SK-N-SH (cell line): ENCODE data around the gene SRBD1. TPM values are rescaled to one million over a fixed set of nuclear protein-coding genes. Genes with fewer than 3 reads are reported as not detected.

ENCODE experiments used
- CTCF ChIA-PET: fragments of 300-600, 350-600 bp; formaldehyde crosslinking; extraction: SDS; loops from one replicate; lab custom pipeline; 2021; lab: Yijun Ruan, JAX
- POLR2A ChIA-PET: fragments of 350-600 bp; sonication (Branson Sonifier 250); formaldehyde crosslinking; extraction: SDS; loops from one replicate; lab custom pipeline; 2020; ENCODE audit warnings: antibody characterized with exemption, inconsistent platforms; lab: Yijun Ruan, JAX
- DNase-seq: peaks from one replicate; pipeline ENCODE4 v3.0.0; 2012
- H2AFZ ChIP-seq: fragments of 200-600 bp; sonication (generic); 2 replicates; pipeline ENCODE4 v1.8.1; 2016; ENCODE audit warnings: antibody characterized with exemption, mild to moderate bottlenecking, low read depth
- H3F3A ChIP-seq: fragments of 200-600 bp; sonication (generic); replicated peaks from 2 replicates; pipeline ENCODE3; 2016; ENCODE audit warnings: antibody characterized with exemption, mild to moderate bottlenecking; ENCODE audit not compliant: insufficient read depth
- H3K27ac ChIP-seq, 2 experiments: fragments of 200-500 bp in 1 of 2; fragments of 200-600 bp in 1 of 2; sonication (Bioruptor generic) in 1 of 2; sonication (generic), shearing (Covaris generic) in 1 of 2; 2 replicates each; pipeline versions ENCODE4 v1.5.1 to v1.6.1; 2014 to 2016; ENCODE audit warnings: low read depth in 2 of 2, inconsistent platforms in 1 of 2, low read length in 1 of 2, mild to moderate bottlenecking in 1 of 2, mixed read lengths in 1 of 2
- H3K27me3 ChIP-seq: fragments of 200-600 bp; sonication (generic), shearing (Covaris generic); 2 replicates; pipeline ENCODE4 v1.6.1; 2016; ENCODE audit warnings: mixed run types; ENCODE audit not compliant: insufficient read depth
- H3K36me3 ChIP-seq, 2 experiments: fragments of 200-500 bp in 1 of 2; fragments of 200-600 bp in 1 of 2; sonication (Bioruptor generic) in 1 of 2; sonication (generic) in 1 of 2; replicated peaks in 1 of 2; 2 replicates each; pipeline versions ENCODE3 to v1.5.1; 2014 to 2016; ENCODE audit warnings: low read length in 1 of 2, mild to moderate bottlenecking in 1 of 2; ENCODE audit not compliant: insufficient read depth in 2 of 2, control insufficient read depth in 1 of 2
- H3K4me1 ChIP-seq, 2 experiments: fragments of 200-500 bp in 1 of 2; fragments of 200-600 bp in 1 of 2; sonication (Bioruptor generic) in 1 of 2; sonication (generic), shearing (Covaris generic) in 1 of 2; 2 replicates each; pipeline versions ENCODE4 v1.5.1 to v1.6.1; 2014 to 2016; ENCODE audit warnings: low read depth in 1 of 2, low read length in 1 of 2, mixed run types in 1 of 2; ENCODE audit not compliant: insufficient read depth in 2 of 2, control insufficient read depth in 1 of 2
- H3K4me2 ChIP-seq: fragments of 200-600 bp; sonication (generic), shearing (Covaris generic); 2 replicates; pipeline ENCODE4 v1.6.1; 2017; ENCODE audit warnings: mixed run types
- H3K4me3 ChIP-seq, 2 experiments: fragments of 200-500 bp in 1 of 2; fragments of 200-600 bp in 1 of 2; sonication (Bioruptor generic) in 1 of 2; sonication (generic), shearing (Covaris generic) in 1 of 2; 2 replicates each; pipeline versions ENCODE4 v1.5.1 to v1.8.1; 2014 to 2016; ENCODE audit warnings: low read depth in 2 of 2, inconsistent platforms in 1 of 2, low read length in 1 of 2, mild to moderate bottlenecking in 1 of 2, mixed read lengths in 1 of 2, moderate library complexity in 1 of 2
- H3K79me2 ChIP-seq: fragments of 200-600 bp; sonication (generic); 2 replicates; pipeline ENCODE4 v1.8.1; 2017; ENCODE audit warnings: mild to moderate bottlenecking; ENCODE audit not compliant: insufficient read depth
- H3K9ac ChIP-seq: fragments of 200-600 bp; sonication (generic); 2 replicates; pipeline ENCODE4 v1.6.1; 2017; ENCODE audit warnings: mixed run types
- H3K9me2 ChIP-seq: fragments of 200-600 bp; sonication (generic); 2 replicates; pipeline ENCODE4 v1.6.1; 2017; ENCODE audit warnings: mixed run types
- H3K9me3 ChIP-seq: fragments of 200-600 bp; sonication (generic); 2 replicates; pipeline ENCODE4 v1.6.1; 2017; ENCODE audit warnings: mixed run types, mild to moderate bottlenecking, moderate library complexity
- H4K20me1 ChIP-seq: fragments of 200-600 bp; sonication (generic); 2 replicates; pipeline ENCODE4 v1.6.1; 2017; ENCODE audit warnings: mild to moderate bottlenecking, mixed run types; ENCODE audit not compliant: insufficient read depth
- EZH2phosphoT487 ChIP-seq: fragments of 200-600 bp; sonication (generic); IDR thresholded peaks from 2 replicates; pipeline ENCODE4 v1.6.1; 2017; ENCODE audit warnings: low read depth, mixed run types, mild to moderate bottlenecking, antibody characterized with exemption, moderate library complexity, borderline replicate concordance
- FOXJ3 ChIP-seq: sonication (generic); formaldehyde crosslinking; IDR thresholded peaks from 2 replicates; pipeline ENCODE4 v1.5.1; 2020; ENCODE audit warnings: mild to moderate bottlenecking, missing genetic modification reagents
- FOXM1 ChIP-seq: IDR thresholded peaks from 2 replicates; pipeline ENCODE4 v1.4.0; 2012; ENCODE audit warnings: low read depth, mild to moderate bottlenecking
- GABPA ChIP-seq: IDR thresholded peaks from 2 replicates; pipeline ENCODE4 v1.4.0; 2012; ENCODE audit warnings: low read depth, mild to moderate bottlenecking
- MAX ChIP-seq: IDR thresholded peaks from 2 replicates; pipeline ENCODE4 v1.4.0; 2012; ENCODE audit warnings: low read depth
- MEF2A ChIP-seq: IDR thresholded peaks from 2 replicates; pipeline ENCODE4 v1.4.0; 2012; ENCODE audit warnings: low read depth, borderline replicate concordance
- MXI1 ChIP-seq: IDR thresholded peaks from 2 replicates; pipeline ENCODE4 v1.6.1; 2012; ENCODE audit warnings: mild to moderate bottlenecking, low read depth, low read length, improper control_type of control experiment
- PBX3 ChIP-seq: IDR thresholded peaks from 2 replicates; pipeline ENCODE4; 2012
- RXRA ChIP-seq: IDR thresholded peaks from 2 replicates; pipeline ENCODE4 v1.4.0; 2012; ENCODE audit warnings: low read depth, mild to moderate bottlenecking, borderline replicate concordance
- TEAD4 ChIP-seq: IDR thresholded peaks from 2 replicates; pipeline ENCODE4 v1.4.0; 2012; ENCODE audit warnings: mild to moderate bottlenecking, borderline replicate concordance; ENCODE audit not compliant: insufficient read depth
- WGBS: methylation state at CpG from one replicate; pipeline ENCODE4 v1.1.6; 2017; ENCODE audit warnings: low lambda C conversion rate; 5-methylcytosine and 5-hydroxymethylcytosine counted together
- polyA plus RNA-seq, 3 experiments: library from polyadenylated mRNA; depleted of rRNA; stranded (reverse); fragments of >200 nt; gene quantifications; 2 replicates each; pipeline ENCODE4 v1.2.3, GENCODE V29; 2012

Gene SRBD1
- polyA plus RNA-seq, 1 of the 3 experiments (the other 2 are of a cell fraction): 3.2 TPM

- TF ChIP-seq TEAD4: no peak
- TF ChIP-seq, all 33 proteins: peak for 0
- no peaks in the 10 kb centered on the region; a peak in 1 of 4 replicates for H3K4me1 ChIP-seq
Measured at GRCh38 chr2:45415534-45416123, 195.4 kb downstream of the SRBD1 start.

GRCh38 chr2:45412754-45413379 is 198.2 kb downstream of the SRBD1 start:
- H3K36me3 ChIP-seq: peaks cover 26% of the 10 kb centered on the region in 2 experiments
- H3K9me2 ChIP-seq: no peaks in the 10 kb centered on the region
- ChIA-PET CTCF (interaction anchor here (1.0 to 1.4 kb wide), 2 partner anchors 8 to 9 kb away, joined by 4 to 8 read pairs; no protein-coding TSS in a partner anchor), POLR2A (no interaction called here)
- H3K27me3 ChIP-seq: no peaks in the 10 kb centered on the region
- TF ChIP-seq RXRA: no peak
- no peak for TF ChIP-seq MXI1
- TF ChIP-seq FOXJ3 (CRISPR knock-in tag): no peak
- no peak for TF ChIP-seq EZH2phosphoT487
- no peak for TF ChIP-seq MEF2A
- no peak for TF ChIP-seq TEAD4
- no peak for TF ChIP-seq FOXM1
- no peak for TF ChIP-seq MAX
- no peak for TF ChIP-seq PBX3
- TF ChIP-seq GABPA: no peak
- H2AFZ ChIP-seq: no peak overlapping the region
- peaks cover 4% of the 10 kb centered on the region for H3F3A ChIP-seq
- no peaks in the 10 kb centered on the region for H3K79me2 ChIP-seq
- H3K9ac ChIP-seq: no peak overlapping the region
- no peak overlapping the region for H3K4me3 ChIP-seq
- WGBS: 96% methylated on average over 2 of the region's 2 CpGs
- H4K20me1 ChIP-seq: no peaks in the 10 kb centered on the region
- no peaks in the 10 kb centered on the region for H3K4me1 ChIP-seq
- no peak overlapping the region for H3K4me2 ChIP-seq
- DNase-seq: no peak
- no peaks in the 10 kb centered on the region for H3K9me3 ChIP-seq
- no peak overlapping the region for H3K27ac ChIP-seq

More at GRCh38 chr2:45415534-45416123, 195.4 kb downstream of the SRBD1 start:
- no peaks in the 10 kb centered on the region for H3K79me2 ChIP-seq
- WGBS: 91% methylated on average over 3 of the region's 5 CpGs
- H4K20me1 ChIP-seq: no peaks in the 10 kb centered on the region
- no peak overlapping the region for H2AFZ ChIP-seq
- ChIA-PET CTCF (interaction anchor here (0.8 to 1.7 kb wide), 2 partner anchors 14 to 79 kb away, joined by 3 to 6 read pairs; no protein-coding TSS in a partner anchor), POLR2A (no interaction called here)
- no peaks in the 10 kb centered on the region for H3K27me3 ChIP-seq
- H3K36me3 ChIP-seq: peaks cover 36% of the 10 kb centered on the region in 2 experiments
- H3K9me2 ChIP-seq: no peaks in the 10 kb centered on the region
- H3F3A ChIP-seq: peaks cover 4% of the 10 kb centered on the region
- no peaks in the 10 kb centered on the region for H3K9me3 ChIP-seq
- no peak overlapping the region for H3K9ac ChIP-seq
- no peak overlapping the region for H3K27ac ChIP-seq
- DNase-seq: no peak
- H3K4me3 ChIP-seq: no peak overlapping the region
- H3K4me2 ChIP-seq: no peak overlapping the region
